WI38 (cell line): Measurements from ENCODE around the gene CADM2.
"Not testable (repeated sequence)": the region's sequence is repeated elsewhere in the genome, so short reads cannot be mapped to it uniquely, and the experiment has no call there.

Experiments
- H3K4me3 ChIP-seq: 2 replicates; pipeline ENCODE4 v1.5.1; 2011; ENCODE audit warnings: low read depth, mild to moderate bottlenecking, control low read depth, low read length
- CTCF ChIP-seq: IDR thresholded peaks from 2 replicates; pipeline ENCODE4 v1.5.1; 2012; ENCODE audit warnings: low read depth, mild to moderate bottlenecking, control low read depth, low read length

The CADM2 gene

GRCh38 chr3:85110393-85110792, 151.6 kb downstream of the CADM2 start:
- no peak for TF ChIP-seq CTCF
- no peak overlapping the region for H3K4me3 ChIP-seq

- no peak for TF ChIP-seq CTCF
- no peak overlapping the region for H3K4me3 ChIP-seq
Observed at GRCh38 chr3:85120879-85121278, 162.1 kb downstream of the CADM2 start.

GRCh38 chr3:85132864-85133263, 174.1 kb downstream of the CADM2 start:
- H3K4me3 ChIP-seq = not testable (repeated sequence)

GRCh38 chr3:85133691-85134420, 175.1 kb downstream of the CADM2 start:
- not testable (repeated sequence) for H3K4me3 ChIP-seq

GRCh38 chr3:85142626-85143025, 183.8 kb downstream of the CADM2 start:
- no peak for TF ChIP-seq CTCF
- H3K4me3 ChIP-seq = no peak overlapping the region

GRCh38 chr3:85148036-85148435, 189.2 kb downstream of the CADM2 start:
- no peak for TF ChIP-seq CTCF
- H3K4me3 ChIP-seq = no peak overlapping the region

GRCh38 chr3:85151555-85151954, 192.8 kb downstream of the CADM2 start:
- no peak for TF ChIP-seq CTCF

GRCh38 chr3:85153279-85153678, 194.5 kb downstream of the CADM2 start:
- not testable (repeated sequence) for H3K4me3 ChIP-seq

More at GRCh38 chr3:85151555-85151954, 192.8 kb downstream of the CADM2 start:
- no peak overlapping the region for H3K4me3 ChIP-seq

GRCh38 chr3:85159376-85159775, 200.6 kb downstream of the CADM2 start:
- no peak overlapping the region for H3K4me3 ChIP-seq

More at GRCh38 chr3:85159376-85159775, 200.6 kb downstream of the CADM2 start:
- TF ChIP-seq CTCF = no peak
